GM11168 (cell line): ENCODE results near the gene VPS37D.
"Not testable (repeated sequence)": the region's sequence is repeated elsewhere in the genome, so short reads cannot be mapped to it uniquely, and the experiment has no call there.

Source experiments
- in situ Hi-C: fragments of 300-500 bp; cut with MboI; formaldehyde crosslinking; loops from one replicate; pipeline ENCODE4 v1.12.0; 2022; ENCODE audit warnings: low sequenced_read_pairs; ENCODE audit not compliant: unreplicated experiment

The VPS37D gene

DNA sequence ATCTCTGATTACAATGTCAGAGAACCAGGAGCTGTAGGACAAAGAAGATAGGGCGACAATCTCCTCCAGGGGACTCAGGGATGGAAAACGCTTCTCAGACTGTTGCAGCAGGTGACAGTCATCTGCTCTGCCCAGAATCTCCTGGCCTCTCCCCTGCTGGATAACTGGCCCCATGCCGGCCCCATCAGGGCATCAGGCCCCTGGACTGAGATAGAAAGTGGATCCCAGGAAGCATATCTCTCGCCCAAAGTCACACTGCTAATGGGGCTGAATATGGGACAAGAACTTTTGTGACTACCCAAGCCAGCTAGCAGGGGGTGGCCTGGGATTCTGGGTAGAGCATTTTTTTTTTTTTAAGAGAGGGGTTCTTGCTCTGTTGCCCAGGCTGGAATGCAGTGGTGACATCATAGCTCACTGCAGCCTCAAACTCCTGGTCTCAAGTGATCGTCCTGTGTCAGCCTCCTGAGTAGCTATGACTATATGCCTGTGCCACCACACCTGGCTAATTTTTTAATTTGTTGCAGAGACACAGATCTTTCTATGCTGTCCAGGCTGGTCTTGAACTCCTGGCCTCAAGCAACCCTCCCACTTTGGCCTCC lies 22.8 kb upstream of the VPS37D start:
- in situ Hi-C loops = no loop called here

DNA sequence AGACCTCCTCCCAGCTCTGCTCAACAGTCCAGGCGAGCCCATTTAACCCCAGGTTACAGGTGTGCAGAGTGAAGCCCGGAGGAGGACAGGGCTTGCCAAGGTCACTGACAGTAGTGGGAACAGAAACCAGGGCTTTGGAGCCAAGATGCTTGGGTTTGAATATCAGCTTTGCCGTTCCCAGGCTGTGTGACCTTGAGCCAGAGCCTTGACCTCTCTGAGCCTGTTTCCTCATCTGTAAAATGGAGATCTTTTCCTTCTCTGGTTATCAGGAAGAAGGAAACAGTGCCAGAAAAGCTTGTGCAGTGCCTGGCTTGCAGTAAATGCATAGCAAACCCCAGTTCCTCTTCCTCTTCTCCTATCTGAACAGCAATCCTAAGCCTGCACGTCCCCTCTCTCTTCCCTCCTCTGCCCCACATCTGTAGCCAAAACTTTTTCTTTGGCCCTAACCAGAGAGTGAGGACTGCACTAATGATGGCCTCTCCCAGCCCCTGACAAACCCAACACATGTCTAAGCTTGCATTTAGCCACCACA lies 21.9 kb upstream of the VPS37D start:
- in situ Hi-C loops = no loop called here

DNA sequence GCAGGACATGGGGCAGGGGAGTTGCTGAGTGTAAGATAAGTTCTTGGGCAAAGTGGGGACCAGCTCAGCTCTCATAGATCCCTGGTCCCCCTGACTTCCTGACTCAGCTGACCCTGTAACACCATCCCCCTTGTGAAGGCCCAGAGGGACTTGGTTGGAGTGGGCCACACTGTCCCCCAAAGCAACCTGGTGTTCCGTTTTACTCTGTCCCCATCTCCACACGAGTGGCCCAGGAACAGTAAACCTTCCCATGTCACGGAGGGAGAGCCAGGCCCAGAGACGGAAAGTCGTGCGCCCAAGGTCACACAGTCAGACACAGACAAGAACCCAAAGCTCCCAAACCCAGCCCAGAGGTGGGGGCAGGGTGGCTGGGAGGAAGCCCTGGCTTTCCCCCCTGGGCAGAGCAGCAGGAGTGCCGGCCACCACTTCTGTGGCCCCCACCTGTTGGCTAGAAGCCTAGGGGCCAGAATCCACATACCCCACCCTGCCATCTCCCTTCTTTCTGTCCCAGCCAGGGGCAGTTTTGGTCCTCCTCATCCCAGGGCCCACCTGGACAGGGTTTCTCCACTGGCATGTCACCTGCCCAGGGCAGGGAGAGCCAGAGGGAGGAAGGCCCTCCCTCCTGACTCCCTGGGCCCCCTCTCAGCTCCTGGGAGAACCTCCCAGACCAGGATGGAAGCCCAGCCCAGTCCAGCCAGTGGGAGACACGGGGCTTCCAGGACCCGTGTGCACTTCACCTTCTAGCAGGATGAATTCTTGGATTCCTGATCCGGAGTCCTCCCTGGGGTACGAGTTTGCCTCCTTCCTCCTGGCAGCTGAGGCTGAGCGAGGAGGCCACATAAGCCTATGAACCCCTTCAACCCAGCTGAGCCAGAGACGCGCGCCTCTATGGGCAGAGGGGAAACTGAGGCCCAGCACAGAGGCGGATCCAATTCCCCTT lies 20.6 kb upstream of the VPS37D start:
- in situ Hi-C loops = no loop called here

DNA sequence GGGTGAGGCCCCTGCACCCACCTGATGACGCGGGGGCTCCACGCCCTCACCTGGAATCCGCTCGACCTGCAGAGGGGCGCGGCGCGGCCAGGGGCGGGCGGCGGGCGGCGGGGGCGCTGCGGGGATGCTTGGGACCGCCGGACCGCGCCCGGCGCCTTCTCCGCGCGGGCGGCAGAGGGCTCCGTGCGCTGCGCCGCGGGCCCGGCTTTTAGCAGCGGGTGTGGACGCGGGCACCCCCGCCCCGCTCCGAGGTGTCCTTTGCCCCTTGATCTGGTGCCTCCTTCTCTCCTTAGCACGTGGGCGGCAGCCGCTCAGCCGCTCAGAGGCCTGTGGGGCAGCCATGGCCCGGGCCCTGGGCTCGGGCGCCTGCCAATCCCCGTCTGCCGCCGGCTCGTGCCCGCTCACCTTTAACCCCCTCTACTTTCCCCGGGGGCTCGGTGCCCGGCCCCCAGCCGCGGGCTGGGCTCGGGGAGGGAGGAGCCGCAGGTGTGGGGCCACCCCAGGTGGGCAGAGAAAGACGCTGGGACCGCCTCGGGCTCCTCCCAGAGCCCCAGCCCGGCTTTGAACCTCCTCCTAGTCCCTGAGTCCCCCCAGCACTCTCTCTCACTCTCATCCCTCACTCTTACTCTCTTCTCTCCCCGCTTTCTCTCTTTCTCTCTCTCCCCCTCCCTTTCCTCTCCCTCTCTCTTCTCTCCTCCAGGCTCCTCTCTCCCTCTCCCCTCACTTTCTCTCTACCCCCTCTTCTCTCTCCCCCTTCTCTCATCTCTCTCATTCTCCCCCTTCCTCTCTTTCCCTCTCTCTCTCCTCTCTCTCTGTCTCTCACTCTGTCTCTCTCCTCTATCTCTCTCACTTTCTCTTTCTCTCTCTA lies 19.7 kb upstream of the VPS37D start:
- in situ Hi-C loops = no loop called here

DNA sequence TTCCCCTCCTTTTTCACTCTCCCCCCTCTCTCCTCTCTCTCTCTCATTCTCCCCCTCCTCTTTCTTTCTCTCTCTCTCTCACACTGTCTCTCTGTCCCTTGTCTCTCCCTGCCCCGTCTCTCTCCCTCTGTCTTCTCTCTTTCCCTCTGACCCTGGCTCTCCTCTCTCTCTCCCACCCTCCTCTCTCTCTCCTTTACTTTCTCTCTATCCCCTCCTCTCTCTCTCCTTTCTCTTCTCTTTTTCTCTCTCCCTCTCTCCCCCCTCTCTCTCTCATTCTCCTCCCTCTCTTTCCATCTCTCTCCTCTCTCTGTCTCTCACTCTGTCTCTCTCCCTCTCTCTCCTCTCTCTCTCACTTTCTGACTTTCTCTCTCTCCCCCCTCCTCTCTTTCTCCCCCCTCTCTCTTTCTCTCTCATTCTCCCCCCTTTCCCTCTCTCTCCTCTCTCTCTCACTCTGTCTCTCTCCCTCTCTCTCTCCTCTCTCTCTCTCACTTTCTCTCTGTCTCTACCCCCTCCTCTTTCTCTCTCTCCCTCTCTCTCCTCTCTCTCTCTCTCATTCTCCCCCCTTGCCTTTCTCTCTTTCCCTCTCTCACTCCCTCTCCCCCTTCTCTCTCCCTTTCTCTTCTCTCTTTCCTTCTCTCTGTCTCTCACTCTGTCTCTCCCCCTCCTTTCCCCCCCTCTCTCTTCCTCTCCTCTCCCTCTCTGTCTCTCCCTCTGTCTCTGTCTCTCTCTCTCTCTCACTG lies 18.9 kb upstream of the VPS37D start:
- in situ Hi-C loops = no loop called here

DNA sequence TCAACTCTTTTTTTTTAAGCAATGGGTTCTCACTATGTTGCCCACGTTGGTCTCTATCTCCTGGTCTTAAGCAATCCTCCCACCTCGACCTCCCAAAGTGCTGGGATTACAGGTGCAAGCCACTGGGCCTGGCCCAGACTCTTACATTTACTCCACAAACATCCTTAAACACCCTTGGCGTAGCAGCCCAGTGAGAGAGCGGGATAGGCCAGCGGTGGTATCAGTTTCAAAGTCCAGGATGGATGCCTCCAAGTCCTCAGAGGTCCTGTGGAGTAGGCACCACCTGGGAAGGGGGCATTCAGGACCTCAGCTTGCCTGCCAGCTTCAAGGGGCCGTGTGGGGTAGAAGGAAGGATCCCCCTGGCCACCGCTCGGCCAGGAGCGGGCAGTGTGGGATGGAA lies 18.1 kb upstream of the VPS37D start:
- in situ Hi-C loops = no loop called here

DNA sequence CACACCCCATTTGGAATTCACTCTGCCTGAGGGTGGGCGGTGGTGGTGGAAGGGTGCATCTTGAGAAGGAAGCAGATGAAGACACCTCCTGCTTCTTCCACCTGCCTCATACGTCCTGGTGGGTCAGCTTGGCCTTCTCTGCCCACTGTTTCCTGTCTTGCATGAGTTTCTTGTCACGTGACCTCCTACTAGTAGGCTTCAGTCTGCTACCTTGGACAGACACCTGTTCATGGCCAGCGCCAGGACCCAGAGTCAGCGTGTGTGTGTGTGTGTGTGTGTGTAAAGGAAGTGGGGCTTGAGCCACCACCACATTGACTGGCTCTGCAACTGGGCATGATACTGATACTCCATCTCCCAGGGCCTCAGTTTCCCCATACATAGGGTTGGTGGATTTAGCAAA lies 17.1 kb upstream of the VPS37D start:
- in situ Hi-C loops = no loop called here

DNA sequence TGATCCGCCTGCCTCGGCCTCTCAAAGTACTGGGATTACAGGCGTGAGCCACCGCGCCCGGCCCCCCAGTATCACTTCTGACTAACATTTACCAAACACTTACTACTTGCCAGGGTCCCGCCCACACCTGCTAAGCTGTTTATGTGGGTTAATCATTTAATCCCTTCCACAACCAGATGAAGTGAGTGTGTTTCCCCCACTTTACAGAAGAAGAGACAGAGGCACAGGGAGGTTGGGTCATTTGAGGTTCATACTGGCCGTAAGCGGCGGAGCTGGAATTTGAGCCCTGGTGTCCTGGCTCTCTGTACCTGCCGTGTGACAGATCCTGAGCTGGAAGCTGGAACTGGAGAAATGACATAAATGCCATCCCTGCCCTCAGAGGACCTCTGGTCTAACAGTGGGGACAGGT lies 15.1 kb upstream of the VPS37D start:
- in situ Hi-C loops = no loop called here

DNA sequence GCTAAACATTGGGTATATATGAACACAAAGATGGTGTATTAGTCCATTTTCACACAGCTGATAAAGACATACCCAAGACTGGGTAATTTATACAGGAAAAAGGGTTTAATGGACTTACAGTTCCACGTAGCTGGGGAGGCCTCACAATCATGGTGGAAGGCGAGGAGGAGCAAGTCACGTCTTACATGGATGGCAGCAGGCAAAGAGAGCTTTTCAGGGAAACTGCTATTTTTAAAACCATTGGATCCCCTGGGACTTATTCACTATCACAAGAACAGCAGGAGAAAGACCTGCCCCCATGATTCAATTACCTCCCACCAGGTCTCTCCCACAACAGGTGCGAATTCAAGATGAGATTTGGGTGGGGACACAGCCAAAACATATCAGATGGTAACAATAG lies 12.3 kb upstream of the VPS37D start:
- in situ Hi-C loops = not testable (repeated sequence)

DNA sequence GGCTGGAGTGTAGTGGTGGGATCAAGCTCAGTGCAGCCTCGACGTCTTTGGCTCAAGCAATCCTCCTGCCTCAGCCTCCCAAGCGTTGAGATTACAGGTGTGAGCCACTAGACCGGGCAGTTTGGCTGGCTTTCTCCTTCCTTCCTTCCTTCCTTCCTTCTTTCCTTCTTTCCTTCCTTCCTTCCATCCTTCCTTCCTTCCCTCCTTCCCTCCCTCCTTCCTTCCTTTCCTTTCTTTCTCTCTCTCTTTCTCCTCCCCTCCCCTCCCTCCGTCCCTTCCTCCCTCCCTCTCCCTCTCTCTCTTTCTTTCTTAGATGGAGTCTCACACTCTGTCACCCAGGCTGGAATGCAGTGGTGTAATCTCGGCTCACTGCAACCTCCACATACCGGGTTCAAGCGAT lies 7.6 kb upstream of the VPS37D start:
- in situ Hi-C loops = no loop called here

DNA sequence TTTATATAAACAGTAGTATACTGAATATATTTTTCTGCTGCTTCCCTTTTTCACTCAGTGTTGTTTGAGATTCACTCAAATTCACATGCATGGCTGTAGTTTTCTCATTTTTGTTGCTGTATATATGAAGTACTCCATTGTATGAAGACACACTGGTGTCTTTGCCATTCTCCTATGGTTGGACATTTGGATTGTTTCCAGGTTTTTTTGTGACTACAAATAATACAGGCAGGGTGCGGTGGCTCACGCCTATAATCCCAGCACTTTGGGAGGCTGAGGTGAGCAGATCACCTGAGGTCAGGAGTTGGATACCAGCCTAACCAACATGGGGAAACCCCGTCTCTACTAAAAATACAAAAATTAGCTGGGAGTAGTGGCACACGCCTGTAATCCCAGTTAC lies 7.0 kb upstream of the VPS37D start:
- in situ Hi-C loops = not testable (repeated sequence)

DNA sequence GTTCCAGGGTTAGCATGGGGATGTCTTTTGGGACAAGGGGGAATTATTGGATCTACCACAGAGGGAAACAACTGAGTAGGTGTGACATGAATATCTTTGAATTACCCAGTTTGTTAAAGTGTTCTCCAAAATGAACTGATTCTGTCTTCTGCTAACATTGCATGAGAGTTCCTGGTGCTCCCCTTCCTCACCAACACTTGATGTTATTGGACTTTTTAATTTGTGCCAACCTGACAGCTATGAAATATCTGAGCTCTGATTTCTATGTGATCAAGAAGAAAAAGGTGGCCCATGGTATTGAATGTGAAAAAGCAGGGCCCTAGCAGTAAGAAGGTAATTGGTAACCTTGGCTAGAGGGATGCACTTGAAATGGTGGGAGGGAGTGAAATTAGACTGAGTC lies 4.6 kb upstream of the VPS37D start:
- in situ Hi-C loops = no loop called here

DNA sequence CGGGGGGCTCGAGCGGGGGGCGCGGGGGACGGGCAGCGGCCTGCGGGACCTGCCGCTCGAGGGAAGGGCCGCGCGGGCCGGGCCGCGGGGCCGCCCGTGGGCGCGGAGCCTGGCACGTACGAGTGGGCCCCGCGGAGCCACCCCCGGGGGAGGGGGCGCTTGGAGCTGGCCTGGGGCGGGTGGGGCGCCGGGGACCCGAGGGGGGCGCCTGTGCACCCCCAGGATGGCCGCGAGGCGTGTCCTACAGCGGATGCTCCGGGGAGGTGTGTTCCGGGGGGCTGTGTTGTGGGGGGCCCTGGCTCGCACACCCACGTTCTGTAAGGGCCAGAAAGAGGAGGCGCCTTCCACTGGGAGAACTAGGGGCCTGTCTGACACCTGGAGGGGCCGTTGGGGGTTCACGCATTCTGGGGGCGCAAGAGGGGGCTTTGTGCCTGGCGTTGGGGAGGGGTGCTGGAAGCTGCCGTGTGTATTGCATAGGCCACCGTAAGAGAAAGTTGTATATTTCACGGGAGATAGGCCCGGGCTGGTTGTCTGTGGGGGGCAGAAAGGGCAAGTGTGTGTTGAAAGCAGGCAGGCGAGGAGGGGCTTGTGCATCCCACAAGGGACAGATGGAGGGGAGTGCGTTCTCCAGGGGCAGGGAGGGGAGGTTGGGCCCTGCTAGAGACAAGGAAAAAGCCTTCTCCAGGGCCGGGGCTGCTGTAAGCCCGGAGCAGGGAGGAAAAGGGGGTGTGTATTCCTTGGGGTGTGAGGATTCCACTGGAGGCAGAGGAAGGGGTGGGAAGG lies 663 bp downstream of the VPS37D start:
- in situ Hi-C loops = no loop called here

DNA sequence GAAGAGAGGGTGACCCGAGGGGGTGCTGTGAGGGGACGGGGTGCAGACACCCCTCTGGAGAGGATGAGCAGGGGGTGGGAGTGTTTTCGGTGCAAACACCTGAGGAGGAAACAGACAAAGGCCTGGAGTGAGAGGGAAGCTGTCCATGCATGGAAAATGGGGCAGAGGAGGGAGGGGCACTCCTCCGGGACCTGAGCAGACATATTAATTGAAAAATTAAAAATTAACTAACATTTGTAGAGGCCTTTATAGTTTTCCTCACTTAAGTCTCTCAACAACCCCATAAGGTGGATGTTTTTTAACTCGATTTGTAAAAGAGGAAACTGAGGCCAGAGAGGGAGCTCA lies 1.2 kb downstream of the VPS37D start:
- in situ Hi-C loops = no loop called here

DNA sequence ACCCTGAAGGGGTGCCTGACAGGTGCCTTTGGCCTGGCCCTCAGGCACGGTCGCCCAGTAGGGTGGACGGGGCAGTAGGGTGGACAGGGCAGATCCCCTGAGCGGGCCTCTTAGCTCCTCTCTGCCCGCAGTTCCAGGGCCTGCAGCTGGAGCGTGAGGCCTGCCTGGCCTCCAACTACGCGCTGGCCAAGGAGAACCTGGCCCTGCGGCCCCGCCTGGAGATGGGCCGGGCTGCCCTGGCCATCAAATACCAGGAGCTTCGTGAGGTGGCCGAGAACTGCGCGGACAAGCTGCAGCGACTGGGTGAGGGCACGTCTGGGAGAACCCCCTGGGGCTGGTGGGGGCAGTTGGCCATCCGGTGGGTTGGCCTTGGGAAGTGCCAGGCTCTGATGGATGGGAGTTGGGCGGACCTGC lies 1.7 kb downstream of the VPS37D start:
- in situ Hi-C loops = no loop called here

DNA sequence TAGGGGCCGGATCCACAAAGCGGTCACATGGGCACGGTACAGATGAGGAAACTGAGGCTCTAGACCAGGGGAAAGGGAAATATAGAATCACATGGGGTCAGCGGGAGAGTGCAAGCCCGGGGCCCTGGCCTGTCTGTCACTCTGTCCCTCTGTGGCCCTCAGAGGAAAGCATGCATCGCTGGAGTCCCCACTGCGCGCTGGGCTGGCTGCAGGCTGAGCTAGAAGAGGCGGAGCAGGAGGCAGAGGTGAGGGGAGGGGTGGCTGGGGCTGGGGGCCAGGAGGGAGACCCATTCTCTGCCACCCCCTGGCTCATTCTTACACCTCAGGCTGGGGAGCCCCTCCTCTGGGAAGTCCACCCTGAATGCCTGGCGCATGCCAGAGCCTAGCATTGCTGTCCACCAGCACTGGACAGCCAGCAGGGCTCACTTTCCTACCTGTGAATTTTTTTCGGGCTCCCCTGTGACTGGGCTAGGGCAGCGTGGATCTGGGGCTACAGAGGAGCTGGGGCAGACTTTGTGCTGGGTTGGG lies 2.3 kb downstream of the VPS37D start:
- in situ Hi-C loops = no loop called here

DNA sequence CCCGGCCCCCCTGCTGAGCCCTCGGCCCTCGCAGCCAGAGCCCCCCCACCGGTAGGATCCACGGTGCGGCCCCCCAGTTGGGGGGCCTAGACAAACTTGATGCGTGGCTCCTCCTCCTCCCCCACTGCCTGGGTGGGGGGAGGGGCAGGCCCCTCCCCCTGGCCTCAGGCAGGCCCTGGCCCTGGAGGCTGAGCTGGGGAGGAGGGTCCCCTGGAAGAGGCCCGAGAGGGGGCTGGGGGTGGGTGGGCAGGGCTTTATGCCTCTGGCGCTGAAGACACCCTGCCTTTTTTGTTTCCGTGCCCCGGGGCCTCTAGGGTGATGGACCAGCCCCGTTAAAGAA lies 3.7 kb downstream of the VPS37D start:
- in situ Hi-C loops = no loop called here

DNA sequence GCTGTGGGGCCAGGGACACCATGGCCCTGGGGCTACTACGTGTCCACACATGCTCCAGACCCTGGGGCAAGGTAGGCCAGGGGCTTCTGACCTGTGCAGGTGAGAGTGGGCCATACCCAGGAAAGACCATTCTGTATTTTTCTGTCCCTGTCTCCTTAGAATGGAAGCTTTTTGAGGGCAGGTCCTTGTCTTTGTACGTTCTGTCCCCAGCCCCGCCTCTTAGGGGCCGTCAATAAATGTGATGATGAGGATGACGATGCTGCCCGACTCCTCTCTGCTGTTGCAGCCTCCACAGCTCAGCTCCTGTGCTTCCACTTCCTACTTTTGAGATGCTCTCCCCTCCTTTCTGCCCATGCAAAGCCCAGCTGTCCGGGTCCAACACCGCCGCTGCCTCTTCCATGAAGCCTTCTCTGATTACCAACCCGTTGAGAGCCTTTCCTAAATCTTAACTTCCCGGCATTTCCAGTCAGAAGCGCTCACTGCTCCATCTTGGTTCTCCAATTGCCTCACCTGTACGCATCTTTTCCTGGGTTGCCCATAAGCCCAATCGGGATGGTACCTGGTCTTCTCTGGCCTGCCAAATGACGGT lies 4.3 kb downstream of the VPS37D start:
- in situ Hi-C loops = no loop called here
